ENCODE measurements around the gene TPM3. TPM values are rescaled to one million over a fixed set of nuclear protein-coding genes. Genes with fewer than 3 reads are reported as not detected.

TPM3 gene
- total and polyA plus RNA-seq, 10 of the 15 experiments (the other 5 are each of a cell fraction or from before 2014, with no cell fraction given) = 270 to 759 (median 505) TPM

GRCh38 chr1:154192476-154192875, 576 bp upstream of the TPM3 start:
- DNase-seq (ENCODE audit: low read depth, low spot score) (no peak), ATAC-seq (no peak), FAIRE-seq (no peak)
- POLR2A ChIA-PET = interaction anchor here (0.6 kb wide), 1 partner anchor 186 kb away, joined by 3 read pairs; no protein-coding TSS in a partner anchor
- Histone ChIP-seq H3K27me3 (replicated peaks in 1 of 2; ENCODE audit: control insufficient read depth in 2 of 2, insufficient read depth in 2 of 2, low read length in 1 of 2) (peaks cover 0 to 3% of the 10 kb centered on the region in 2 experiments; a peak in 3 of 4 replicates), H3K4me2 (ENCODE audit: control insufficient read depth, insufficient read depth) (no peak overlapping the region), H3K27ac (ENCODE audit: control insufficient read depth, insufficient read depth) (no peak overlapping the region), H2AFZ (ENCODE audit: control insufficient read depth, low read depth, low read length) (no peak overlapping the region), H4K20me1 (ENCODE audit: control insufficient read depth, insufficient read depth) (no peaks in the 10 kb centered on the region), H3K4me1 (ENCODE audit: control insufficient read depth, insufficient read depth, low read length) (no peaks in the 10 kb centered on the region), H3K9me3 (replicated peaks; ENCODE audit: control insufficient read depth, insufficient read depth, low read length) (no peaks in the 10 kb centered on the region), H3K79me2 (ENCODE audit: control insufficient read depth, insufficient read depth, low read length) (no peaks in the 10 kb centered on the region), H3K9ac (ENCODE audit: control insufficient read depth, insufficient read depth, low read length) (no peak overlapping the region), H3K4me3 (no peak overlapping the region), H3K36me3 (ENCODE audit: control insufficient read depth in 2 of 2, insufficient read depth in 2 of 2, low read length in 1 of 2) (no peaks in the 10 kb centered on the region)
- WGBS (ENCODE audit: insufficient coverage, insufficient replicate concordance, low lambda C conversion rate, missing lambda C conversion rate) = 46% methylated on average over 3 of the region's 3 CpGs
- RAD21 ChIA-PET (ENCODE audit: unreplicated experiment) = no interaction called here
- CTCF ChIA-PET = interaction anchor here (0.6 to 5.6 kb wide), 2 partner anchors 101 to 142 kb away, joined by 3 to 37 read pairs; no protein-coding TSS in a partner anchor
- no TSS peak for BruUV-seq (replicated peaks)
- in situ Hi-C loops (cut with MboI) = no loop called here
- TF ChIP-seq E4F1 (IDR thresholded peaks at IDR 0.05; ENCODE audit: borderline replicate concordance, partially characterized antibody) (no peak), NR2C2 (IDR thresholded peaks at IDR 0.05; ENCODE audit: borderline replicate concordance, control insufficient read depth, insufficient read length, low read depth) (no peak), NBN (IDR thresholded peaks at IDR 0.05) (no peak)
- TF ChIP-seq, protein P1, sequence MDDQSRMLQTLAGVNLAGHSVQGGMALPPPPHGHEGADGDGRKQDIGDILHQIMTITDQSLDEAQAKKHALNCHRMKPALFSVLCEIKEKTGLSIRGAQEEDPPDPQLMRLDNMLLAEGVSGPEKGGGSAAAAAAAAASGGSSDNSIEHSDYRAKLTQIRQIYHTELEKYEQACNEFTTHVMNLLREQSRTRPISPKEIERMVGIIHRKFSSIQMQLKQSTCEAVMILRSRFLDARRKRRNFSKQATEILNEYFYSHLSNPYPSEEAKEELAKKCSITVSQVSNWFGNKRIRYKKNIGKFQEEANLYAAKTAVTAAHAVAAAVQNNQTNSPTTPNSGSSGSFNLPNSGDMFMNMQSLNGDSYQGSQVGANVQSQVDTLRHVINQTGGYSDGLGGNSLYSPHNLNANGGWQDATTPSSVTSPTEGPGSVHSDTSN (IDR thresholded peaks at IDR 0.05; ENCODE audit: insufficient replicate concordance, low read depth, low read length) = no peak
- SMC1A ChIA-PET (ENCODE audit: uncharacterized antibody, unreplicated experiment) = interaction anchor here (0.8 to 1.5 kb wide), 5 partner anchors 12 to 79 kb away, joined by 3 to 4 read pairs (median 3); partner anchors contain the start of gene UBAP2L
- intact Hi-C loops (cut with micrococcal nuclease; ENCODE audit: unreplicated experiment) = no loop called here

Measured in GM12878 (cell line).